A549 (cell line): Measurements from ENCODE around the gene ESRRB. TPM values are rescaled to one million over a fixed set of nuclear protein-coding genes. Genes with fewer than 3 reads are reported as not detected.

Experiments used
- ATAC-seq, 2 experiments: fragments of 200-7000 bp in 1 of 2; fragments of >200 bp in 1 of 2; cut with Nextera tagmentation in 1 of 2; cut with Tn5 transposase in 1 of 2; 3 replicates each; pipeline versions ENCODE4 v1.8.0 to v1.9.1; 2018 to 2020; ENCODE audit warnings: mild to moderate bottlenecking in 1 of 2, moderate library complexity in 1 of 2
- CTCF ChIA-PET: fragments of 300-600 bp; sonication (Branson Sonifier 250); formaldehyde crosslinking; extraction: SDS; loops from one replicate; lab custom pipeline; 2021; ENCODE audit warnings: antibody characterized with exemption, inconsistent platforms; lab: Yijun Ruan, JAX
- POLR2A ChIA-PET: fragments of 350-600 bp; formaldehyde crosslinking; extraction: SDS; loops from one replicate; lab custom pipeline; 2021; ENCODE audit warnings: antibody characterized with exemption, inconsistent platforms; lab: Yijun Ruan, JAX
- DNase-seq, 2 experiments: peaks; one replicate each; pipeline versions ENCODE4 v3.0.0 to v3.0.0-alpha.2; 2011 to 2016; ENCODE audit warnings: low read depth in 1 of 2, low spot score in 1 of 2
- FAIRE-seq: peaks from 2 replicates; lab custom pipeline; 2011; peaks lifted over from hg19 to GRCh38; lab: Jason Lieb, UNC
- H3K27ac ChIP-seq, 2 experiments: fragments of >200 bp; sonication (Bioruptor Twin); formaldehyde crosslinking; 3 replicates each; pipeline ENCODE4 v1.5.1; 2016 to 2017
- H3K4me1 ChIP-seq: fragments of >200 bp; sonication (Bioruptor Twin); formaldehyde crosslinking; 3 replicates; pipeline ENCODE4 v1.6.1; 2016
- H3K4me2 ChIP-seq: fragments of >200 bp; sonication (Bioruptor Twin); formaldehyde crosslinking; 3 replicates; pipeline ENCODE4 v1.6.1; 2016
- H3K4me3 ChIP-seq: fragments of >200 bp; sonication (Bioruptor Twin); formaldehyde crosslinking; 3 replicates; pipeline ENCODE4 v1.5.1; 2016
- H3K9me3 ChIP-seq: fragments of >200 bp; sonication (Bioruptor Twin); formaldehyde crosslinking; 3 replicates; pipeline ENCODE4 v1.6.1; 2016
- ATOH8 ChIP-seq: fragments of 250-450 bp; sonication (Bioruptor Pico); IDR thresholded peaks from 2 replicates; pipeline ENCODE4 v1.5.0; 2020; ENCODE audit warnings: low read depth, mild to moderate bottlenecking, moderate library complexity
- BHLHE40 ChIP-seq: IDR thresholded peaks from 2 replicates; pipeline ENCODE4 v1.6.1; 2012; ENCODE audit warnings: low read depth, low read length, inconsistent platforms
- CBX2 ChIP-seq: fragments of 200-600 bp; sonication (generic); IDR thresholded peaks from 2 replicates; pipeline ENCODE4 v1.6.1; 2016; ENCODE audit warnings: low read depth, mild to moderate bottlenecking, borderline replicate concordance
- CEBPB ChIP-seq, 2 experiments: fragments of >200 bp in 1 of 2; sonication (Bioruptor Twin) in 1 of 2; formaldehyde crosslinking in 1 of 2; IDR thresholded peaks; 2 replicates each; pipeline ENCODE4 v1.6.1; 2012 to 2016
- CHD4 ChIP-seq: fragments of 200-600 bp; sonication (generic); IDR thresholded peaks from 2 replicates; pipeline ENCODE4 v1.6.1; 2016; ENCODE audit warnings: antibody characterized with exemption, mild to moderate bottlenecking, borderline replicate concordance
- CTCF ChIP-seq: fragments of >200 bp; sonication (Bioruptor Twin); formaldehyde crosslinking; IDR thresholded peaks from 3 replicates; pipeline ENCODE4 v1.5.1; 2016
- EHF ChIP-seq: fragments of 250-450 bp; sonication (Bioruptor Pico); IDR thresholded peaks from 2 replicates; pipeline ENCODE4 v1.5.0; 2020; ENCODE audit warnings: mild to moderate bottlenecking
- EP300 ChIP-seq, 2 experiments: fragments of >200 bp; sonication (Bioruptor Twin); formaldehyde crosslinking; IDR thresholded peaks; 2 replicates in 1 of 2; 3 replicates in 1 of 2; pipeline ENCODE4 v1.6.1; 2016 to 2017
- FOSB ChIP-seq: fragments of 250-450 bp; sonication (Bioruptor Pico); IDR thresholded peaks from 2 replicates; pipeline ENCODE4 v1.5.0; 2020; ENCODE audit warnings: mild to moderate bottlenecking, moderate library complexity
- GATA3 ChIP-seq: IDR thresholded peaks from 2 replicates; pipeline ENCODE4 v1.6.1; 2012; ENCODE audit warnings: borderline replicate concordance
- HDAC2 ChIP-seq: fragments of 200-600 bp; sonication (generic); IDR thresholded peaks from 2 replicates; pipeline ENCODE4 v1.6.1; 2016
- HEYL ChIP-seq: fragments of 250-450 bp; sonication (Bioruptor Pico); IDR thresholded peaks from 2 replicates; pipeline ENCODE4 v1.8.0; 2021; ENCODE audit warnings: mild to moderate bottlenecking, moderate library complexity
- JUN ChIP-seq, 2 experiments: fragments of >200 bp; sonication (Bioruptor Twin); formaldehyde crosslinking; IDR thresholded peaks; 2 replicates in 1 of 2; 3 replicates in 1 of 2; pipeline ENCODE4 v1.6.1; 2016 to 2017
- MAFK ChIP-seq: fragments of 450-650 bp; IDR thresholded peaks from 2 replicates; pipeline ENCODE4 v1.6.1; 2014; ENCODE audit not compliant: partially characterized antibody
- MYC ChIP-seq: IDR thresholded peaks from 2 replicates; pipeline ENCODE4 v1.6.1; 2012; ENCODE audit warnings: mild to moderate bottlenecking, inconsistent platforms, low read length, improper control_type of control experiment, borderline replicate concordance
- NFE2L2 ChIP-seq: fragments of 150-350 bp; conservative IDR thresholded peaks from 2 replicates; pipeline ENCODE4 v1.6.1; 2014; ENCODE audit warnings: low read length
- RARB ChIP-seq: fragments of 250-450 bp; sonication (Bioruptor Pico); IDR thresholded peaks from 2 replicates; pipeline ENCODE4 v1.8.0; 2021; ENCODE audit warnings: mild to moderate bottlenecking, moderate library complexity
- RNF2 ChIP-seq: fragments of 200-600 bp; sonication (generic); IDR thresholded peaks from 2 replicates; pipeline ENCODE4 v1.6.1; 2016; ENCODE audit warnings: low read depth, mild to moderate bottlenecking, antibody characterized with exemption, moderate library complexity, borderline replicate concordance
- USF2 ChIP-seq: fragments of 450-650 bp; IDR thresholded peaks from 2 replicates; pipeline ENCODE4 v1.6.1; 2014; ENCODE audit warnings: antibody characterized with exemption
- ZC3H11A ChIP-seq: fragments of 450-650 bp; IDR thresholded peaks from 2 replicates; pipeline ENCODE4 v1.6.1; 2014; ENCODE audit warnings: antibody characterized with exemption, mild to moderate bottlenecking
- ZFP36 ChIP-seq: fragments of 450-650 bp; IDR thresholded peaks from 2 replicates; pipeline ENCODE4 v1.6.1; 2014; ENCODE audit warnings: borderline replicate concordance; ENCODE audit not compliant: partially characterized antibody
- ZSCAN20 ChIP-seq: fragments of 250-450 bp; sonication (Bioruptor Pico); IDR thresholded peaks from 2 replicates; pipeline ENCODE4 v1.8.0; 2022; ENCODE audit warnings: mild to moderate bottlenecking, moderate library complexity
- WGBS: methylation state at CpG from one replicate; pipeline ENCODE4 v1.1.6; 2017; ENCODE audit errors: missing lambda C conversion rate; 5-methylcytosine and 5-hydroxymethylcytosine counted together
- polyA plus RNA-seq, 4 experiments: library from polyadenylated mRNA; depleted of rRNA in 3 of 4; stranded (reverse); fragments of >200 nt; fragmentation: RNase III in 1 of 4; extraction: RNeasy Plus Mini Kit Qiagen cat#74134 plus additional on column Dnase treatment in 1 of 4; gene quantifications; 2 replicates in 3 of 4; 3 replicates in 1 of 4; pipeline ENCODE4 v1.2.3, GENCODE V29; 2011 to 2017
- TF ChIP-seq, protein P1 (sequence below): fragments of 150-350 bp; IDR thresholded peaks from 2 replicates; pipeline ENCODE4 v1.6.1; 2014; ENCODE audit warnings: low read depth, mild to moderate bottlenecking, low read length

The ESRRB gene
- polyA plus RNA-seq, 2 of the 4 experiments (the other 2 are of a cell fraction), result 0.15 to 0.19 TPM

DNA sequence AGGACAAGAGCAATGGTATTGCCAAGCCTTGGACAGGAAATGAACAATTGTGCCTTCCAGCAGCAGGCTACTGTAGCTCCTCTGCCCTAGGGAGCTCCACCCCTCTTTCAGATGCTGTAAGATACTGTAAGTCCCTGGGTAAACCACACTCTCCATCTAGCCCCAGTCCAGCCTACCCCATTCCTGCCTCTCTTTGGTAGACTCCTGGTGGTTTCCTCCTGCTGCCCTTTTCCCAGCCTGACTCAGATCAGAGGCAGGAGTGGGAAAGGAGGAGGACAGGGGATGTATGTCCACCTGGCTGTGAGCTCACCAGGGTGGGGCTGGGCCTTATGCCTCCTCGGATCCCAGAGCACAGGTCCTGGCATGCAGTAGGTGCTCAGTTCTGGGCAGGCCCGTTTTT is 174.6 kb downstream of the ESRRB start:
- POLR2A ChIA-PET, result no interaction called here
- H3K4me1 ChIP-seq, result no peaks in the 10 kb centered on the region
- H3K9me3 ChIP-seq, result no peaks in the 10 kb centered on the region
- no peak for DNase-seq
- TF ChIP-seq ATOH8 (CRISPR knock-in tag) (no peak), JUN (IDR thresholded peaks at IDR 0.05) (no peak), CTCF (no peak), CEBPB (IDR thresholded peaks at IDR 0.05) (no peak), USF2 (no peak), CBX2 (no peak), GATA3 (no peak), FOSB (CRISPR knock-in tag) (no peak), ZC3H11A (no peak), ZSCAN20 (no peak), MAFK (no peak), MYC (no peak), ZFP36 (no peak)
- TF ChIP-seq, protein P1, sequence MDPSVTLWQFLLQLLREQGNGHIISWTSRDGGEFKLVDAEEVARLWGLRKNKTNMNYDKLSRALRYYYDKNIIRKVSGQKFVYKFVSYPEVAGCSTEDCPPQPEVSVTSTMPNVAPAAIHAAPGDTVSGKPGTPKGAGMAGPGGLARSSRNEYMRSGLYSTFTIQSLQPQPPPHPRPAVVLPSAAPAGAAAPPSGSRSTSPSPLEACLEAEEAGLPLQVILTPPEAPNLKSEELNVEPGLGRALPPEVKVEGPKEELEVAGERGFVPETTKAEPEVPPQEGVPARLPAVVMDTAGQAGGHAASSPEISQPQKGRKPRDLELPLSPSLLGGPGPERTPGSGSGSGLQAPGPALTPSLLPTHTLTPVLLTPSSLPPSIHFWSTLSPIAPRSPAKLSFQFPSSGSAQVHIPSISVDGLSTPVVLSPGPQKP, result no peak
- TF ChIP-seq, all 56 proteins: peak for 0
- FAIRE-seq (no peak), ATAC-seq (peak in 1 of 2 experiments; percentile 54; a peak in 2 of 6 replicates)
- 53% methylated on average over 2 of the region's 2 CpGs for whole genome bisulfite sequencing
- no peak overlapping the region for H3K4me2 ChIP-seq
- H3K4me3 ChIP-seq, result no peak overlapping the region
- H3K27ac ChIP-seq, result no peak overlapping the region
- CTCF ChIA-PET, result interaction anchor here (0.8 kb wide), 1 partner anchor 499 kb away, joined by 4 read pairs; no protein-coding TSS in a partner anchor

- WGBS, result 54% methylated on average over 2 of the region's 2 CpGs
- Histone ChIP-seq H3K9me3 (no peaks in the 10 kb centered on the region), H3K4me3 (no peak overlapping the region), H3K4me2 (no peak overlapping the region), H3K27ac (no peak overlapping the region), H3K4me1 (no peaks in the 10 kb centered on the region)
- ATAC-seq (no peak), DNase-seq (no peak), FAIRE-seq (no peak)
- TF ChIP-seq BHLHE40 (no peak), ATOH8 (CRISPR knock-in tag) (no peak), MAFK (no peak), HEYL (no peak), RARB (no peak), ZFP36 (no peak), HDAC2 (no peak), RNF2 (no peak), CHD4 (no peak), NFE2L2 (no peak), EP300 (IDR thresholded peaks at IDR 0.05) (no peak), GATA3 (no peak), EHF (CRISPR knock-in tag) (no peak)
- CTCF ChIA-PET, result no interaction called here
- POLR2A ChIA-PET, result no interaction called here
Measured at GRCh38 chr14:76551116-76551515, 175.2 kb downstream of the ESRRB start.

Other genes with a start within 250 kb of the ESRRB start
- gene GPATCH2L, start 224.2 kb upstream of the ESRRB start, polyA plus RNA-seq (2011; rRNA removed), result 30.9 and 31.4 TPM in 2 replicates
- 17.8 to 19.6 TPM (median 18.2 TPM) in 3 replicates for gene GPATCH2L, start 224.2 kb upstream of the ESRRB start, polyA plus RNA-seq (2017; fragmentation: RNase III; extraction: RNeasy Plus Mini Kit Qiagen cat#74134 plus additional on column Dnase treatment)